Measurements from ENCODE around the gene WNT3.

WNT3 gene

DNA sequence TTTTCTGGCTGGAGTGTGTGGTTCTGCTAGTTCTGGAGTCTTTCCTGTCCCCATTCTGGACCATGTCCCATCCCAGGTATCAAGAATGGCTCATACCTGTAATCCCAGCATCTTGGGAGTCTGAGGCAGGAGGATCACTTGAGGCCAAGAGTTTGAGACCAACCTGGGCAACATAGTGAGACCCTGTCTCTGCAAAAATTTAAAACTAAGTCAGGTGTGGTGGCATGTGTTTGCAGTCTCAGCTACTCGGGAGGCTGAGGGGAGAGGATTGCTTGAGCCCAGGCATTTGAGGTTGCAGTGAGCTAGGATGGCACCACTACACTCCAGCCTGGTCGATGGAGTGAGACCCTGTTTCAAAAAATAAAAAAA, 15.3 kb upstream of the WNT3 start:
- DNase-seq, result no peak

DNA sequence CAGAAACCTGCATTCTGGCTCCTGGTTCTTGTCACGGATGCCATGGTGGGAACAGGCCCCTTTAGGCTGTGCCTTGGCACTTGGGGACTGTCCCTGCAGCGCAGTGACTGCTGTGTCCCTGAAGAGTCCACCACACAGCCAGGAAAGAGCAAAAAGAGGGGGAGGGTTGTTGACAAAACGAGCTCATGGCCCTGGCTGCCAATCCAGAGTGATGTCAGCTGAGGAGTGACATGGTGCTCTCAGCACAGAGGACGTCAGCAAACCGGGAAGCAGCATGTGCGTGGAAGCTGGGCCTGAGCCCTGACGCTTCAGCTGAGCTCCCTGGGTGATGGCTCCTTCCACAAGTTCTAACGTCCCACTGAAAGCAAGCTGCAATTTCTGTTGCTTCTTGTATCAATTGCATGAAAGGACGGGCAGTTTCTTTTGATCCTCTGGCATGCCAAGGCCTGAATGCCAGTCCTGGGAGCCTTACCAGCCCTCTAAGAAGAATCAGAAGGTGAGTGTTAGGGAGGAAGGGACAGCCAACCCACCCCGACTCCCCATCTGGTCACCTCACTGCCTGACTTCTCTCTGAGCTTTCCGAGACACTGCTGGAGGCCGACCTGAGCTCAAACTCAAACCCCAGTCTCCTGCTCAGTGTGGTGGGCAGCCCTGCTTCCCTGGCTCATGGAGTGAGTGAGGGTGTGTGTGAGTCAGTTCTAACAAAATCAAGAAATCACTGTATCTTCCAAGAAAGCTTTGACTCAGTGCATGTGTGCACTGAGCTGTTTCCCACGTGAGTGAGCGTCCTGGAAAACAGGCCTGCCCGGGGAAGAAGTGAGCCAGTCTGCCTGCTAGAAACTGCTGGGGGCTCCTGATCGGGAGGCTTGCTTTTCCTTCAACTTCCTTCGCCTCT, 14.7 kb upstream of the WNT3 start:
- DNase-seq, result no peak

DNA sequence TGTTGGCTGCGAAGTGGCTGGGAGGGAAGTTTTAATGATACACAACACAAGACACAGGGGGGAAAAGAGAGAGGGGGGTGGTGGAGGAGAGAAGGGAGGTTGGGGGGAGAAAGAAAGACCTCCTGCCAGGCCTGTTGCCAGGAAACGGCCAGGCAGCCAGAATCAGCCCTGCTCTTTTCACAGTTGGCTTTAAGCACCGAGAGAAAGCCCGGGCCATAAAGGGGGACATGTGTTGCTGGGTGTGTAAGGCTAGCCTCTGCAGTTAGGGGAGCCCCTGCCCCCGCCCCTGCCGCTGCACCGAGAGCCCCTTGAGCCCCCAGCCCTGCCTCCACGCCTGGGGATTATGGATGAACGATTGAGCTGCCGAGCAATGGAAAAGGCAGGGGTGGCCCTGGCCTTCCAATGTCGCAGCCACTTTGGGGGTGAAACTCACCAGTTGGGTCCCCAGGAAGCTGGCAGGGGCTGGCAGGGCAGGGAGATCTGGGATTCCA, 13.9 kb upstream of the WNT3 start:
- DNase-seq, result no peak

DNA sequence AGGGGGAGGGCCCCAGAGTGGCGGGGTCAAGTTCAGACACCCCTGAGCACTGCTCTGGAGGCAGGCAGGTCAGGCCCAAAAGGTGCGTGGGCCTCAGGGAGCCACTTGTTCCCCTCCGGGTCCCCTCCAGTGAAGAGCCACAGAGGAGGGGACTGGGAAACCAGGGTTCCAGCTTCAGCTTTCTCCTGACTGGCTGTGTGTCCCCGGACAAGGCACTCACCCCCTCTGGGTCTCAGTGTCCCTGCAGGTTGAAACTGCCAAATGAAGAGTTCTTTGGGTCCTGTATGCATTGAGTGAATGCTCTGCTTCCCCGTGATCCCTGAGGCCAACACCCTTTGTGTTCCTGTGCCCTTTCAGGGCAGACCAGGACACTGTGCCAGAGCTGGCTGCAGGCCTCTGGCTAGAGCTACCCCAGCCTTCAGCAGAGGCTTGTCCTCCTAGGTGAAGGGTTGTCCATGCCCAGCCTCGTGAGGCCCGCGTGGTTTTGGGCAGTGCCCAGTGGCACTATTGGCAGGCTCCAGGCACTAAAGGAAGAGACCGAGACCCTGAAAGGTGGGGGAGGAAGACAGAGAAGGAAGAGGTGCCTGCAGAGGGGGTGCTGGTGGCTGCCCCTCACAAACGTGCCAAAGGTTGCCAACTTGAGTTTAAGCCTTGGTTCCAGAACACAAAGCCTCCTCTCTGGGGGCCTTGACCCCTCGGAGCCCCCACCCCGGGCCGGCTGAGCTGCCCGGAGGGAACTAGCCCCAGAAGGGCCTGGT, 13.3 kb upstream of the WNT3 start:
- no peak for DNase-seq

DNA sequence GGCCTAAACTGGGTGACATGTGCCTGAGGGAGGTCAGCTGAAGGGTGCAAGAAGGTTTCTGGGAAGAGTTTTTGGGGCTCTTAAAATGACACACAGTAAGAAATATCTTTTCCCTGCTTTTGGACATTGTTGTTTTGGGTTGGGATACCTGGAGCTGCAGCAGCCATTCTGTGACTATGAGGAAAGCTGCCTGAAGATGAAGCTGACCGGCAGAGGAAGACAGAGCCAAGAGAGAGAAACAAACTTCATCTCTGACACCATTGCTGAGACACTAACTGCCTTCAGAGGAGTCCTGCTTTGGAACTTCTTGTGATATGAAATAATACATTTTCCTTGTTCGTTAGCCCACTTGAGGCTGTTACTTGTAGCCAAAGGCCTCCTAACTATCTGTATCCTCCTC, 8.8 kb upstream of the WNT3 start:
- DNase-seq, result no peak

DNA sequence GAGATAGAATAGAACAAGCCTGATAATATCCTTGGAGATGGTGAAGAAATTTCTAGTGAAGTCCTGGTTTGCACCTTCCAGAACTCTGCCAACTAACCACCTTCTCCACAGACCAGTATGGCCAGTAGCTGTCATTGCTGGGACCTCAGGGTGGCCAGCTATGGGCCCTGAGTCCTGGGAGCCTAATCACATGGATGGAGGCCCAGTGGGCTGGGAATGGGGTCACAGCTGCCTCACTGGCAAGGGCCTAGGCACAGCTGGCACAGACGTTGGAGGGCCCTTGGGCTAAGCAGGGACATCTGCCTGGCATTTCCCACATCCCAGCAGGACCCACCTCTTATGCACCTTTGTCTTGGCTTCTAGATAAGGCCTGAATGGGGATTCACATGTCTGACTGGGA, 7.6 kb upstream of the WNT3 start:
- DNase-seq, result no peak

DNA sequence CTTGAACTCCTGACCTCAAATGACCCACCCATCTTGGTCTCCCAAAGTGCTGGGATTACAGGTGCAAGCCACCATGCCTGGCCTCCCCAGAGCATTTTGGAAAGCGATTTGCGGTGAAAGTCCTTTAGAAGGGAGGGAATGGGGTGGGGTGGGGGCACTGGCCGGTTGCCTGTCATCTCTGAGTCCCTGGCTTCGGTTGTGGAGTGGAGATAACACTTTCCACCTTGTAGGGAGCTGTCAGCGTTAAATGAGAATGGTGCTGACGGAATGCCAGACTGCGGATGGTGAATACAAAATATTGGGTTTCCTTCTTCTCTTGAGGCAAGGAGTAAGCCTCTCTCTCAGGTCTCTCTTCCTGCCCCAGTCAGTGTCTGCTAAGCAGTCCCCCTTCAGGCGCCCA, 5.2 kb upstream of the WNT3 start:
- DNase-seq, result no peak

DNA sequence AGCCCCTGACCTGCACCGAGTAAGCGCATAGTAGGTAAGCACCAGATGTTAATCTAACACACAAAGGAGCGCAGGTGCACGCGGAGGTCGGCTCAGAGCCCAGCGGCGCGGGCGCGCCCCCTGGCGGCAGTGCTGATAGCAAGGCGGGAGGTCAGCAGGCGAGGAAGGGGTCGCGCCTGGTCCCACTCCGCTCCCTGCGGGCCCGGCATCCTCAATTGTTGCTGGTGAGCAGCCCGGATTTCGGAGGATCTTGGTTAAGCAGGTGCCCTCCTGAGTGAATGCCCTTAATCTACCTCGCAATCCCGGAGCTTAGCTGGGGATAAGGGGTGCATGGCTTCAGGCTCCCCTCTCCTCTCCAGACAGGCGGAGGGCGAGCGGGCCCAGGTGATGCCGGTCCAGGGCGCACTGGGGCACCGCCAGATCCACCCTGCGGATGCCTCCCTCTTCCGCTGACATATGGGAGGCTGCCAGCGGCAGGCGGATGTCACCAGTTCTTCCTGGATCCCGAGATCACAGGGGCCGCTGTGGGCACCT, 4.0 kb upstream of the WNT3 start:
- peak; percentile 13 to 31 for DNase-seq

DNA sequence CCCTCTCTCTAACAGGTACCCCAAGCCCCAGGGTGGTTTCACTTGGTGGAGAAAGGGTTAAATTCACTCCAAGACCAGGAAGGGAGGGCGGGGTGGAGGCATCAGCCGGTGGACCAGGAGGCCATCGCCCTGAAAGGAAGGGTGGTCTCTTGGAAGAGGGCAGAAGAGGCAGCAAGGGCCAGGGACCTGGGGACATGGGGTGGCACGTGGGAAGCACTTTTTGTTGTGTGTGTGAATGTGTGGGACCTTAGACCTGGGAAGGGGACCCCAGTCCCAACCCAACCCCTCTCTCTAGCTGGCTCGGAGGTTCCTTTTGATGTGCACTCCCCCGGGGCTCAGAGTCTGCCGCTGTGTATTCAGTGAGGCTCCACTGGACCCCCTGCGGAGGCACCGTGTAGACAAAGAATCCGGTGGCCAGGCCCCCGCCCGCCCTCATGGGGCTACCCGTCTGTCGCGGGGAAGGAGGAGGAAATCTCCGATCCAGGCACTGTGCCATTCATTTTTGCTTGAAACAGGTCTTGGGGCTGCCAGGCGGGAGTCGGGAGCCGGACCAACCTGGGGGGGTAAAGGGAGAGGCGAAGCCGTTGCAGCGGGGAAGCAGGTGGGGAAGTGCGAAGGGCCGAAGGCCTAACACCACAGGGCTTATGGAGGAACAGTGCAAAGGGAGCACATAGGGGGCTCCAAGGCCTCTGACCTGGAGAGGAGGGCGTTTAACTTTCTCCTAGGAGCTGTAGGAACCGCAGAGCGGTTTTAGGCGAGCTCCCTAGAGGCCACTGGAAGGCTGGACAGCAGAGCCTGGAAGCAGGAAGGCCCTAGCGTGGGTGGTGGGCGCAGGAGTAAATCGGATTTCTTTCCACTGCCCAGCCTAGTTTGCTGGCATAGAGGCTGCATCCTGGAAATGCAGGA, 3.2 kb upstream of the WNT3 start:
- DNase-seq, result no peak

DNA sequence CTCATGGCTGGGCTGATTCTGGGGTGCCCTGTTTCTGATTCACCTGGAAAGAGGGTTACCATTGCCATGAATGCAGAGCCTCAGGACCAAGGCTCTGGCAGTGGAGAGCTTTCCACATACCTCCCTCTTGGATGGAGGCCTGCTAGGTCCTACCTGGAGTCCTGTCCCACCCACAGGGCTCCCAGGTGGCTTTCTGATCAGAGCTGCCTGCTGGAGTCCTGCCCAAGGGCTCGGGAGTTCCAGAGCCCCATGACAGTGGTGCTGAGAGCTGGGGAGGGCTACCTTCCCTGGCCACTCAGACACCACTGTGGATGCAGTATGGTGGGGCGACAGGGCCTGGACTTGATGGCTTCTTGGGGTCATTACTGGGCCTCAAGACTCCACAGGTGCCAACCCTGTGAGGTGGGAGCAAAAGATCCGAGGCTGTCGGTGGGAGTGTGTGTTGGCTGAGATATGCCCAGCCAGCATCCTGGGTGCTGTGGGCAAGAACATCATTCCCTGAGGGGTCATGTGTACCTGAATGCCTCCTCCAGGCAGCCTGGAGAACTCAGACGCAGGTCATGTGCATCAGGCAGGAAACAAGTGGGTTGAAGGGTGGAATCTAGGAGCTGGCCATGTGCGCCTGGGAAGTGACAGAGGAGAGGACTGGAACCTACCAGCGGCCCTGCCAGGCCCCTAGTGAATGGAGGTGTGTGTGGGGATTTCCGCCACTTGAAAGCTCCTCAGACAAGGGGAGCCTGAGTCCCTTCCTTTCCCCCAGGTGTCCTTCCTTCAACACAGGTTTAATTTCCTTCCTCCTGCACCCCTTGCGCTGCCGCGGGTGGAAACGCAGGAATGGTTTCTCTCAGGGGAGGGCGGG, 2.3 kb upstream of the WNT3 start:
- DNase-seq, result no peak

DNA sequence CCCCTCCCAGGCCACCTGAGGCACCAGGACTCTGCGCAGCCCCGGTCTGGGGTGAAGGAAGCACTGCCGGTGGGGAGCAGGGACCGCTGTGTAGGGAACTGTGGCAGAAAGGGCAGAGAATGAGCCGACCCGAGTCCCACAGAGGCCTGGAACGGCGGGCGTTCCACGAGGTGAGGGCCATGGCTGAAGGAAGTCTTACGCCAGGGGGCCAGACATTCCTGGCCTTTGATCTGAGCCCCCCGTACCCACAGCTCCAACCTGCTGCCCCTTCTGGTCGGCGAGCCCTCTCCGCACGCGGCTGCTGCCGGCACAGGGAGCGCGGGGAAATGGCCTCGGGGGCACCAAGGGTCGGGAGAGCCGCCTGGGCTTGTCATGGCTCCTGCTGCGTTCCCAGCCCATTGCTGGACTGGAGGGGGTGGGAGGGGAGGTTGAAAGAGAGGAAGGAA, 1.4 kb upstream of the WNT3 start:
- DNase-seq, result no peak

DNA sequence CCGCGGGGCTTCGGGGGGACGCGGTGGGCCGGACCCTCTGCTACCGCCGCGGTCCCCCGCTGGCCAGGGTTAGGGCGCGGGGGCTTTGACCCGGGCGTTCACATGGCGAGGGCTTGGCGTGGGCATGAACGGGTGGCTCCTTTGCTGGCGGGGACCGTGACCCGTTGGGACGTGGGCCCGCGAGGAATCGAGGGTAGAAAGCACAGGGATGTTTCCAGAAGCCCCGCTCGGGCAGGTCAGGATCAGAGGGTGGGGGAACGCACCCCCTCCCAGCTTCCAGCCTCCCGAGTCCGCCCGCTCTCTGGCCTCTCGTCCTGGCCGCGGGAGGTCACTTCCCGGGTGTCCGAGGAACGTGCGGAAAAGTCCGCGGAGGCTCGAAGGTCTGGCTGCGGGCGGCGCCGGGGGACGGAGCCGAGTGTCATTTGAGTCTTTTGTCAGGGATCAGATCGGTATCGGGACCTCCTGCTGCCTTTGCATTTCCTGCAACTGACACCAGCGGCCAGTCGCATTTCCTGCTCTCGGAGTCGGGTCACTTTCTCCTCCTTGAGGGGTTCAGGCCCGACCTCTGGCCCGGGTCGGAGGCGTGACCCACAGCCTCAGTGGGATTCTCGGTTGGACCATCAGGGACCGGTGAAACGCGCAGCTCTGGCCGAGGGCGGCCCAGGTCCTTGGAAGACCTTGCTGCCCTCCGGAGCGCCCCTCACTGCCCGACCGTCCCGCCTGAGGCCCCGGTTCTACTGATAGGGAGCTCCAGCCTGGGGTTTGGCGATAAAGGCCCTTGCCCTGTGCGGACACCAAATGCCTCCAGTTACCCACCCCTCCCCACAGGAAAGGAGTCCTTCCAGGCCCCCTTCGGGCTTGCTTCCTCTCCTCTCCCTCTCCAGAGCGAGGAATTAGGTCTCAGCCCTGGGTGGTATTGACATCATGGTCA, 702 bp upstream of the WNT3 start:
- no peak for DNase-seq

DNA sequence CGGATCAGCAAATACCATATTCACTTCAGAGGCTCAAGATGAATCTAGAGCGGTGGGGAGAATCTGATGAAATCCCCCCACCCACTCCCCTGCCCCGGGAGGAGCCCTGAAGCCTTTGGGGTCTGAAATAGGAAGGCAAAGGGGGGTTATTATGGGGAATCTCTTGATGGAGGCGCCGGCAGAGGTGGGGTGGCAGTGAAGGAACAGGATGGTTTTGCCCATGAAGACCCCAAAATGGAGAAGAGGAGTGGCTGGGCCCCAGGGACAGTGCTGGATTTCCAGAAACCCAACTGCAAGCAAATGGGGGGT, 637 bp downstream of the WNT3 start:
- DNase-seq, result no peak

DNA sequence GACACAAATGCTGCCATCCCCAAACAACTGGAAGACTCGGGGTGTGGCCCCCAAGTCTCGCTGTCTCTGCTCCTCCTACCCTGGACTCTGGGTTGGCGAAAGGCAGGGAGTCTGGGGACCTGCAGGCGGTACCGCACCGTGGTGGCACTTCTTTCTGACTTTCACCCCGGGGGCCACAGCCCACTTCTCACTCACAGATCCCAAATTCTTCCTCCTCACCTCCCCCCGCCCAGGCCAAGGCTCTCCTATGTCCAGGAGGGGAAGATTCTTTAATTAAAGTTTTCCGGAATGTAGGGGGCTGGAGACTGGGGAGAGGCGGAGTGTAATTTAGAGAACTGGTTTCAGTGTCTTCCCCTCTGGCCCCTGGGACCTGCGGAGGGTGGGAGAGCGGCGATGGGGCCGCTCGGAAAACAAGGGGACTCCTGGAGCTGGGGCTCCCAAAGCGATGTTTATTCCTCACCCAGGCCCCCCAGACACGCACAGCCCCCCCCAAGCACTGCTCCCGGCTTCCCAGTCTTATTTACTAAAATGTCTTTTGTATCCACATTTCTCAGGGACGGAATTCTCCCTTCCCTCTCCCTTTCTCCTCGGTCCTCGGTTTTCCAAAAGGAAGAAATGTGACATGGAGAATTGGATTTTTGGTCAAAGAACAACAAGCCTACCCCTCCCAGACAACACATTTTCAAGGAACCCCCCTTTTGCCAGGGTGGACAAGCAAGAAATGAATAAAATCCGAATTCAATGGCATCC, 1.2 kb downstream of the WNT3 start:
- no peak for DNase-seq

DNA sequence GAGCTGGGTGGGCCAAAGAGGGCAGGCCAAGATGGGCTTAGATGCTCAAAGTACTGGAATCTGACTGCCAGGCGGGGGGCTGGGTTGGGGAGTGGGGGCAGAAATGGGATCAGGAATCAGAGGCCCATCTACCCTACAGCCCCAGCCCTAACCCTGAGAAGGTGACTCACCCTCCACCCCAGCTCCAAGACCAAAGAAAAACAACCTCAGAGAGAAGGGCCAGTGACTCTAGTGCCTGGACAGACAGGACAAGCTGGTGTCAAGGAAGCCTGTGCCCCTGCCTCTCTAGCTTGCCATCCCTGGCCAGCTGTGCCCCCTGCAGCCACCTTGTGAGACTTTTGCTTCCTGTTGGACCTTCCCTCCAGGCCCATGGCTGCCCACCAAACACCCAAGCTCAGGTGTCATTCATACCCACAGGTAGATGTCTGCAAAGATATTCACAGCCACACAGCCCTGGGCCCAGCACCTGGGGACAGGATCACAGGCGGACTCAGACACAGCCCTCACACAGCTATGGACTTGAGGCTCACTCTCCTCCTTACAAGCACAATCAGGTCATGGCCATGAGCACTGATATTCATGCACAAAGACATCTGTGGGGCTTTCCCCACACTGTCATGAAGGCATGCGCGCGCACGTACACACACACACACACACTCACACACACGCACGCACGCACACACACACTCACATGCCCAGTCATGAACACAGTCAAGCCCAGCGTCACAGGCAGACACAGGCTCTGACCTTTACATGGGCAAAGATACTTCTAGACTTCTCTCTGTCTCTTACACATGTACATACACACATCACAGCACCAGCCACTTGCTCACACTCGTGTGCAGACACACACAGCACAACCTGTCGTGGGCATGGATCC, 2.8 kb downstream of the WNT3 start:
- DNase-seq, result no peak

DNA sequence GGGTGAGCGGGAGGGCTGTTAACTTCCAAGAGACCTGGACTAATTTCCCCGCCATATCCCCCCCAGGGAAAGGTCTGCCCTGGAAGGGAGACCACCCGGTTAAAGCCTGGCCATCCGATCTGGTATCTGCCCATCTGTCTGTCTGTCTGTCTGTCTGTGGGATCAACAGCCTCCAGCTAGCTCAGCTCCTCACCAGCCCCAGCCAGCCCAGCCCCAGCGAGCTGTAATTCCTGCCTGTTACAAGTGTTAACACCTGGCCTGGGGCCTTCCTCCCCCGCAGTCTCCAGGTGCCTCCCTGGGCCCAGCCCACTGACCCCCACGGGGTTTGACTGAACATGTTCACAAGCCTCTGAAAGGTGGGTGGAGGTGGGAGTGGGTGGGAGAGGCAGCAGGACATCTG, 4.0 kb downstream of the WNT3 start:
- DNase-seq, result no peak

DNA sequence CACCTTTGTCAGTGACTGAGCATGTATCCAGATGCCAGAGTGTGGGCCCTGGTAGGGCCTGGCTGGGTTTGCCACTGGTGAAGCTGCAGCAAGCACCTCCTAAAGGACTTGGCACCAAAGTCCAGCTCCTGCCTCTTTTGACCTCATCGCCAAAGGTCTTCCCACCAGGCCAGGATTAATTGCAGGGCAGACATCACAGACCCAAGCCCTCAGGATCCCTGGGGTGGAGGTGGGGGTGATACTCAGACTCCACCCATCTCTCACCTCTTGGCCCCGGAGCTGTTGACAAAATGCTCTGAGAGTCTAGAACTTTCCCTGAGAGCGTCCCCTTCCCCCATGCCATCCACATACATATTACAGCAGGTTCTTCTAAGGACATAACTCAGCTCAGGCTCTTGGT, 4.6 kb downstream of the WNT3 start:
- DNase-seq, result no peak

DNA sequence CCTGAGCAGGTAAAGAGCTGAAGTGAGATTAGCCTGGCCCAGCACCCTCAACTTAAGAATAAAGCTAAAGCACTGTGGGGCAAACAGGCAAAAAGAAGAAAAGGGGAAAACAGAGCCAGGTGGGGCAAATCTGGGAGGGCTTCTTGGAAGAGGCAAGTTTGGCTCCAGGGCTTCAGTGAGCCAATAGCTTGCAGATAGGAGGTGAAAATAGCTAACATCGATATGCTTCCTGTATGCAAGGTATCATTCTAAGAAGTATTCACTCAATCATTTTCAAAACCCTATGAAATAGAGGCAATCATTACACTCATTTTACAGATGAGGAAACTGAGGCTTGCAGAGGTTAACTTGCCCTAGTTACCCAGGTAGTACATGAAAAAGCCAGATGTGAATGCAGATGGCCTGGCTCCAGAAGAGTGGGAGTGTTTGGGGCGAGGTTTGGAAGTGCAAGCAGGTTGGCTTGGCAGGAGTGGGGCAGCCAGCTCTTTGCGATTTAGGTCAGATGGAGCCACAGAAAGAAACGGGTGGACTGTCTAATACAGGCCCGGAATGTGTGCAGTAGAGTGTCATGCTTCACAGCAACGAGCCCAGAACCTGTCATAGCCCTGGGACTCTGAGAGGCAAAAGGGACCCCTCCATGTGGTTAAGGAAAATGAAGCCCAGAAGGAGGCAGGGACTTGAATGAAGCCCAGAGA, 5.7 kb downstream of the WNT3 start:
- no peak for DNase-seq
